IMR-90 (cell line): ENCODE results near the gene DUSP22.

Experiments used
- CEBPB ChIP-seq: IDR thresholded peaks from 2 replicates; pipeline ENCODE4 v1.6.1; 2012; ENCODE audit warnings: low read depth, low read length, improper control_type of control experiment
- FOS ChIP-seq: fragments of 150-350 bp; IDR thresholded peaks from 2 replicates; pipeline ENCODE4 v1.6.1; 2016; ENCODE audit warnings: low read depth, low read length
- MAFK ChIP-seq: IDR thresholded peaks from 2 replicates; pipeline ENCODE4 v1.6.1; 2012; ENCODE audit warnings: low read depth, low read length, improper control_type of control experiment
- MAZ ChIP-seq: IDR thresholded peaks from 2 replicates; pipeline ENCODE4 v1.6.1; 2012; ENCODE audit warnings: low read depth, mild to moderate bottlenecking, low read length, improper control_type of control experiment, moderate library complexity, borderline replicate concordance
- POLR2A ChIP-seq: IDR thresholded peaks from 2 replicates; pipeline ENCODE4 v1.6.1; 2012; ENCODE audit warnings: mild to moderate bottlenecking, low read depth, low read length
- RAD21 ChIP-seq: IDR thresholded peaks from 2 replicates; pipeline ENCODE4 v1.6.1; 2012; ENCODE audit warnings: low read length, improper control_type of control experiment
- TF ChIP-seq, protein P1 (sequence below): conservative IDR thresholded peaks from 2 replicates; pipeline ENCODE4 v1.5.1; 2012; ENCODE audit warnings: mild to moderate bottlenecking, low read depth, low read length, improper control_type of control experiment

DNA sequence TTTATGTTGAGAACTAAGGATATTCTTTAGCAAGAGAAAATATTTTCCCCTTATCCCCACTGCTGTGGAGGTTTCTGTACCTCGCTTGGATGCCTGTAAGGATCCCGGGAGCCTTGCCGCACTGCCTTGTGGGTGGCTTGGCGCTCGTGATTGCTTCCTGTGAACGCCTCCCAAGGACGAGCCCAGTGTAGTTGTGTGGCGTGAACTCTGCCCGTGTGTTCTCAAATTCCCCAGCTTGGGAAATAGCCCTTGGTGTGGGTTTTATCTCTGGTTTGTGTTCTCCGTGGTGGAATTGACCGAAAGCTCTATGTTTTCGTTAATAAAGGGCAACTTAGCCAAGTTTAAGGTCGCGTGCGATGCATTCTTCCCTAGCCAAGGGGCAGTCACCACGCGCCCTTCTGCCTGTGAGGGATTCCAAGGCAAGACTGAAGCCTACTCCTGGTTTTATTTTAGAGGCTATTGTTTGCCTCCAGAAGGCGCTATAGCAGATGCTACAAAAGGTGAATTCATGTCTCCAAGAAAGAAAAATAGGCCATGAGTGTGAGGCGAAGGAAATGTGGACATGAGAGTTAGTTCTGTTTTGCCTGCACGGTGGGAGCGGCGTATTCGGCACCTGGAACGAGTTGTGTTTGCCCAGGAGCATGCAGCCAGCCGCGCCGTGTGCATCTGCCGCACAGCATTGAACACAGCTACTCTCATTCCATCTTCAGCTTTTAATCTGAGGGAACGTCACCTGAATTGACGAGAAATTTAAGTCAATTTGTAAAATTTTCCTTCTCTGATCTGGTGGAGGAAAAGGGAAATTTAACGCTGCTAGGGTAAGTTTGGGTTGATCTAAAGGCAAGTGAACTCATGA is 59.0 kb downstream of the DUSP22 start:
- TF ChIP-seq, protein P1, sequence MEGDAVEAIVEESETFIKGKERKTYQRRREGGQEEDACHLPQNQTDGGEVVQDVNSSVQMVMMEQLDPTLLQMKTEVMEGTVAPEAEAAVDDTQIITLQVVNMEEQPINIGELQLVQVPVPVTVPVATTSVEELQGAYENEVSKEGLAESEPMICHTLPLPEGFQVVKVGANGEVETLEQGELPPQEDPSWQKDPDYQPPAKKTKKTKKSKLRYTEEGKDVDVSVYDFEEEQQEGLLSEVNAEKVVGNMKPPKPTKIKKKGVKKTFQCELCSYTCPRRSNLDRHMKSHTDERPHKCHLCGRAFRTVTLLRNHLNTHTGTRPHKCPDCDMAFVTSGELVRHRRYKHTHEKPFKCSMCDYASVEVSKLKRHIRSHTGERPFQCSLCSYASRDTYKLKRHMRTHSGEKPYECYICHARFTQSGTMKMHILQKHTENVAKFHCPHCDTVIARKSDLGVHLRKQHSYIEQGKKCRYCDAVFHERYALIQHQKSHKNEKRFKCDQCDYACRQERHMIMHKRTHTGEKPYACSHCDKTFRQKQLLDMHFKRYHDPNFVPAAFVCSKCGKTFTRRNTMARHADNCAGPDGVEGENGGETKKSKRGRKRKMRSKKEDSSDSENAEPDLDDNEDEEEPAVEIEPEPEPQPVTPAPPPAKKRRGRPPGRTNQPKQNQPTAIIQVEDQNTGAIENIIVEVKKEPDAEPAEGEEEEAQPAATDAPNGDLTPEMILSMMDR = no peak
- TF ChIP-seq RAD21 (no peak), CEBPB (no peak), FOS (no peak), MAFK (no peak), MAZ (no peak), POLR2A (no peak)
